Measurements from ENCODE around the gene MAGEA12.
"Not testable (repeated sequence)": the region's sequence is repeated elsewhere in the genome, so short reads cannot be mapped to it uniquely, and the experiment has no call there.

Gene MAGEA12

DNA sequence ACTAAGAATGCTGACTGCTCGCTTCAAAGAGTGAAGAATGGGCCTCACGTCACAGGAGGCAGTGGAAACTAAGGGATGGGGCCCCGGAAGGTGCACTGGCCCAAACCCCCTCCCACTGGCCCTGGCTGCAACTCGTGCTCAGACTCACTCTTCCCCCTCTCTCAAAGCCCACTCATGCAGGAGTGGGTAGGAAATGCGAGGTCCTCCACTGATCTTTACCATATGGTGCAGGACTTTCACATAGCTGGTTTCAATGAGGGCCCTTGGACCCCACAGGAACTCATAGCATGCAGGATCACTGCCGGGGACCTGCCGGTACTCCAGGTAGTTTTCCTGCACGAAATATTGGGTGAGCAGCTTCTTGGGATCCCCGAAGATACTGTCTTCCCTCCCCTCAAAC is 33.0 kb downstream of the MAGEA12 start:
- DNase-seq (ENCODE audit: low read depth): not testable (repeated sequence)

DNA sequence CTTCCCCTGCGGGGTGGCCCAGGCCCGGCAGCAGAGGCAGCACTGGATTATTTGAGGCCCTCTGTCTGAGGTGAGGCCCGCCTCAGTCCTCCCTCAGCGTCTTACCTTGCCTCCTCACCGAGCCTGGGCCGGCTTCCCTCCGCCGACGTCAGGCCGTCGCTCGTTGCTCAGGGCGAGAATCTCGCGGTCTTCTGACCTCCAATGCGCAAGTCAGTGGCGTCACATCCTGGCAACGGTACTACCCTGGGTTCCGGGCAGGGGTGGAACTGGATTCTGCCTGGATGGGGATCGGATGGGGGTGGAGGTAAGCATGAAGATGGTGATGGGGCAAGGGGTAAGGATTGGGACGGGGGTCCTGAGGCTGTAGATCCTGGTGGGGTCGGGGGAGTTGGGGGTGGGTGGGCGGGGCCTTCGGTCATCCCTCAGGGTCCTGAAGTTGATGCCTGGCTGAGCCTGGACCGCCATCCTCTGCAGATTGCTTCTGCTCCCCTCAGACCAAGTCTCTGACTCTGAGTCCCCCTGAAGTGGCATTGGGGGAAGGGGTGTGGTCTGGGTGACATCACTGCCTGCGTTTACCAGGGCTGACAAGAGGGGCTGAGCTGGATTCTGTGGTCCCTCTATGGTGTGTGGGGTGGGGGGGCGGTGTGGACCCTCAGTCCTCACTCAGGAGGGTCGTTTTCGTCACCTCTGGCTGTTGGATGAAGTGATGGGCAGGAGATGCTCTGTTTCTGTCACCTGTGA is 36.2 kb downstream of the MAGEA12 start, which contains the start of gene MAGEA6:
Gene MAGEA6 (minus strand): TSS at position 141 of the 741 bp plus-strand sequence. CDS start 2,039 bp downstream, outside the sequence.
- DNase-seq (ENCODE audit: low read depth): not testable (repeated sequence)

DNA sequence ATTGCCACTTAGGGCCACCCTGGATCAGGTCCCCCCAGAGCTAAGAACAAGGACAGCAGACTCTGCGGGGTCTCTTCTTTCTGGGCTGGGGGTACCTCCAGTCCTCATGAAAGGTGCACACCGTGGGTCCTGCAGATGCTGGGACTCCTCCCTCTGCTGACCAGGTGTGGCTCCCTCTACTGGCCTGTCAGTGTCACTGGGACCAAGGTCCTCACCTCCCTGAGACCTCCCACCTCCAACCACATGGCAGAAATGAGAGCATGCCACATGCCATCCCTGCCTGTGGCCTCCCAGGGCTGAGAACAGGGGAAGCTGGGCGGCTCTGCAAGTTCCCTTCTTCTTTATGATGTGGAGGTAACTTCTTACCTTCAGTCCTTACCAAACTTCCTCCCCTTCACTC is 53.5 kb downstream of the MAGEA12 start:
- DNase-seq (ENCODE audit: low read depth): not testable (repeated sequence)

Data from HS-5 (cell line).